CD4-positive, alpha-beta T cell treated with Interferon gamma for 1 hour (primary cell): Measurements from ENCODE around the gene CENPVL3.
"Not testable (repeated sequence)": the region's sequence is repeated elsewhere in the genome, so short reads cannot be mapped to it uniquely, and the experiment has no call there.

Experiments used
- DNase-seq: peaks from one replicate; pipeline ENCODE4 v3.0.0-alpha.2; 2020

CENPVL3 gene

DNA sequence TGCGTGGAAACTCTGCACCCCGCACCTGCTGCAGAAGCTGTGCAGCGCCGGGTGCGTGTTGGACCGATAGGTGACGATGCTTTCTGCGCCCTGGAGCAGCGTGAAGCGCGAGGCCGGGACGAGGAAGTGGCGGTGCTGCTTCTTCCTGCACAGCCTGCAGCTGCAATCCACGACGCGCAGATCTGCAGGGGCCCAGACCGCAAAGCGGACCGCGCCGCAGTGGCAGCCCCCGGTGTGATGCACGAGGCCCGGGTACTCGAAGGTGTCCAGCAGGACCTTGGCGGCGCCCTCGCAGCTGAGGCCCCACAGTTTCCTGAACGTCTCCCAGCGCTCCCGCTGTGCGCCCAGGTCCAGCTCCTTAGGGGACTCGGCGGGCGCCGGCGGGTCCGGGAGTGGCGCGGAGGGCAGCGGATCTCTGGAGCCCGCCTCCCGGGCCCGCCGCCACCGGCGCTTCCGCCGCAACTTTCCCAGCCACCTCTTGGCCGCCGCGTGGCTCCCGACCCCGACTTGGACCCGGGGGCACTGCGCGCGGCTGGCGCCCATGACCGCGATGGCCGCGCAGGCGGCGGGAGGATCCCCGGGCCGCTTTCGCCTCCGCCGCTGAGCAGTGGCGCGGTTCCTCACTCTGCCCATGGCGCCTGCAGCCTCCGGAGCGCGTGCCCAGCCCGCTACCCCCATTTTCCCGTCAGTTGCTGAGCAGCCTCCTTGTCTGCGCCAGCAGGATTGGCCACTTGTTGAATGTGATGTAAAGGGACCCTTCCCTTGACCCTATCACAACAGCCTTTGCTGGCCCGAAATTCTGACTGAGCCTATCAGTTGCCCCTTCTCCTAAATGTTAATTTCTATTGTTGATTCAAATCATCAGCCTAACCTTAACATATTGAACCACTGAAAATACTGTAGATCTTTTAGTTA is at the start of gene CENPVL3:
TSS of gene CENPVL3 (minus strand) at position 672 of the 915 bp plus-strand sequence. CDS start at position 633, 39 bp downstream.
- DNase-seq: not testable (repeated sequence)

- no peak for DNase-seq
Measured at GRCh38 chrX:51665981-51666380, 47.3 kb upstream of the CENPVL3 start.

- no peak for DNase-seq
Measured at GRCh38 chrX:51643377-51643776, 24.7 kb upstream of the CENPVL3 start.

DNA sequence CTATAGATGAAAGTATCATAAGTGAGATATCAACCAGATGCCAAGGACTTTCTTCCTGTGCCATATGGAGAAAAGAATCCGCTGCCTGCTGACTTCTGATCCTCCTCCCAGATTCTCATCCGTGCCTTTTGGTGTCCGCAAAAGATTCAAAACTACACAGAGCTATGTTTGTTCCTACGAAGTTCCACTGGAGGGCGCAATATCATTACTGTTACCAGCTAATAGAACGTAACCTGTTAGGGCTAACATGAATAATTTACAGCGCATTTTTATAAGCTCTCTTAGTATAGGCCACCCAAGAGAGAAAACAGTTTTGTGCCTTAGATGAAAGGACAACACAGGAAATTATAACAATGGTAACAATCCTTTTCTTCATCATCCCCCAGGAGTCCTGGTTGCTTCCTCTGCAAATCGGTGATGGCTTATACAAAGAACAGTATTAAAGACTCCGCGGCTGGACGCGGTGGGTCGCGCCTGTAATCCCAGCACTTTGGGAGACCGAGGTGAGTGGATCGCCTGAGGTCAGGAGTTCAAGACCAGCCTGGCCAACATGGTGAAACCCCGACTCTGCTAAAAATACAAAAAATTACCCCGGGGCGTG is 22.8 kb upstream of the CENPVL3 start:
- no peak for DNase-seq

DNA sequence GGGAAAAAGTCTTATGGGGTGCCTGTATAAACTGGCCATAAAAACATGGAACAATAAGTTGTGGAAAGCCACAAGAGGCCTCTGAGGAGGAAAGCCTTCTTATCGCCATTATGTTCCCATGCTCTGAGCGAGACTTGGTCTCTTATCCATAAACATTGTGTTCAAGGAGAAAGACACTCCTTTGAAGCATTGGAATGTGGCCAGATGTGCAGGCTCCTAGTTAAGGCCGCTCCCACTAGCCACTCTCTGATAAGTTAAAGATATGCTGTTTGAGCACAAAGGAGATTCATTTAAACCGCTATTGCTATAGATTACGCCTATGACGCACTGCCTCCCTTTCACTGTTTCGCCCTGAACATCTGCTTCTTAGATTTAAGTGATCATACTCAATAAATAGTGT is 17.8 kb upstream of the CENPVL3 start:
- DNase-seq: not testable (repeated sequence)

- DNase-seq: no peak
Measured at GRCh38 chrX:51614353-51615012, 4.2 kb downstream of the CENPVL3 start.

- no peak for DNase-seq
Measured at GRCh38 chrX:51608766-51609165, 9.9 kb downstream of the CENPVL3 start.

DNA sequence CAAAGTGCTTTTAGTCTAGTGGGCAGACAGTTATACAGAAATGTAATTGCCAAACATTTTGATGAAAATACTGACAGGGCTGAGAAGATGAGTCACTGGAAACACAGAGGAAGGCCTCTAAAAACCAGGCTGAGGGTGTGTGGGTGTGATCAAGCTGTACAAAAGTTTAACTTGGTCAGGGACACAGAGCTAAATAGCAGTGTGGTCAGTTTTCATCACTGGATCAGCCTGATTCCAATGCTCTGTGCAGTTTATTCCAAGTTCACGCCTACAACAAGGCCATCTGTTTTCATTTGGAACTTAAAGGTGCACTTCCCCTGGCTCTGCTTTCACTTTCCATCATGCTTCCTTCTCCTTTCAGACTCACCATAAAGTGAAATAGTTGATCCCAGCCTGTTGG is 10.6 kb downstream of the CENPVL3 start:
- DNase-seq: no peak

DNA sequence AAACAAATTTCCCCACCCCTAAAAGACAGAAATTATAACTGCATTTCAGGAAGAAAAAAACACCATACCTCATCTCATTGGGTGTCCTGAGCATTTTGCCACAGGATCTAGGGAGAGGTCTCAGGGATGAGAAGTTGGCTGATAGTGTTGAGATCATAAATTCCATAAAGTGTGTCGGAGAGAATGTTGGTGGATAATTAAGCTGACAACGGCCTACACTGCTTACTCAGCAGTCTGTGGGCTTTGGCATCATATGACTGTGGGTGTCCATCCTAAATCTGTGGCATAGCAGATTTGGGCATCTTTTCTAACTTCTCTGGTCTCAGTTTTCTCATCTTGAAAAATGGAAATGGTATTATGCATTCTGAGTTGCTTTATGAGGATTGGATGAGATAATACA is 12.3 kb downstream of the CENPVL3 start:
- no peak for DNase-seq

DNA sequence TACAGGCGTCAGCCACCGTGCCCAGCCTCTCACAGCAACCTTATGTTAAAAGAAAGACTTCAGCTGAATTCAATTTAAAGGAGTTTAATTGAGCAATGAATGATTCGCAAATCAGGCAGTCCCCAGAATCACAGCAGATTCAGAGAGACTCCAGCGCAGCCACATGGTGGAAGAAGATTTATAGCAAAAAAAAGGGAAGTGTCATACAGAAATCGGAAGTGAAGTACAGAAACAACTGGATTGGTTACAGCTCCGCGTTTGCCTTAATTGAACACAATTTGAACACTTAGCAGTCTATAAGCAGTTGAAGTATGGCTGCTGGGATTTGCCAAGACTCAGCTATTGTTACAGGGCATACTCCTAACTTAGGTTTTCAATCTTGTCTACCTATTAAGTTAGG is 19.8 kb downstream of the CENPVL3 start:
- DNase-seq: no peak

GRCh38 chrX:51571874-51572273 is 46.8 kb downstream of the CENPVL3 start:
- DNase-seq: no peak

DNA sequence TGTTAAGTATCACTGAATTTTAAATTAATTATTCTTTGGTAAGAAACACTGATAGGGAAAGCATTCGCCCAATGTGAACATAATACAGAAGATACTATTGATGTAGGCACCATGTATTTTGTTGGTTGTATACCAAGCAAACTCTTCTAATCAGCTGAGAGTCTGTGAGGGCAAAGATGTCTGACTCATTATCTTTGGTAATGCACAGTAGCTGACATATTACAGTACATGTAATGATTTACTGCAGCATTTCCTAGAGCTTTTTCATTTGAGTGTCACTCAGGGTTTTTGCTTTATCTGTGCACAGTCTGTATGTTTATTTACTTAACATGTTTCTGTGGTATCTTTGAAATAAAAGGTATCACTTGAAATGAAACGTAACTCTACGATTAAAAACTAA is 49.2 kb downstream of the CENPVL3 start:
- no peak for DNase-seq

- no peak for DNase-seq
Measured at GRCh38 chrX:51568586-51568985, 50.1 kb downstream of the CENPVL3 start.
